Measurements from ENCODE around the gene MAN1A2. TPM values are rescaled to one million over a fixed set of nuclear protein-coding genes. Genes with fewer than 3 reads are reported as not detected.
"Not testable (repeated sequence)": the region's sequence is repeated elsewhere in the genome, so short reads cannot be mapped to it uniquely, and the experiment has no call there.

Gene MAN1A2
- 129 TPM for total RNA-seq

DNA sequence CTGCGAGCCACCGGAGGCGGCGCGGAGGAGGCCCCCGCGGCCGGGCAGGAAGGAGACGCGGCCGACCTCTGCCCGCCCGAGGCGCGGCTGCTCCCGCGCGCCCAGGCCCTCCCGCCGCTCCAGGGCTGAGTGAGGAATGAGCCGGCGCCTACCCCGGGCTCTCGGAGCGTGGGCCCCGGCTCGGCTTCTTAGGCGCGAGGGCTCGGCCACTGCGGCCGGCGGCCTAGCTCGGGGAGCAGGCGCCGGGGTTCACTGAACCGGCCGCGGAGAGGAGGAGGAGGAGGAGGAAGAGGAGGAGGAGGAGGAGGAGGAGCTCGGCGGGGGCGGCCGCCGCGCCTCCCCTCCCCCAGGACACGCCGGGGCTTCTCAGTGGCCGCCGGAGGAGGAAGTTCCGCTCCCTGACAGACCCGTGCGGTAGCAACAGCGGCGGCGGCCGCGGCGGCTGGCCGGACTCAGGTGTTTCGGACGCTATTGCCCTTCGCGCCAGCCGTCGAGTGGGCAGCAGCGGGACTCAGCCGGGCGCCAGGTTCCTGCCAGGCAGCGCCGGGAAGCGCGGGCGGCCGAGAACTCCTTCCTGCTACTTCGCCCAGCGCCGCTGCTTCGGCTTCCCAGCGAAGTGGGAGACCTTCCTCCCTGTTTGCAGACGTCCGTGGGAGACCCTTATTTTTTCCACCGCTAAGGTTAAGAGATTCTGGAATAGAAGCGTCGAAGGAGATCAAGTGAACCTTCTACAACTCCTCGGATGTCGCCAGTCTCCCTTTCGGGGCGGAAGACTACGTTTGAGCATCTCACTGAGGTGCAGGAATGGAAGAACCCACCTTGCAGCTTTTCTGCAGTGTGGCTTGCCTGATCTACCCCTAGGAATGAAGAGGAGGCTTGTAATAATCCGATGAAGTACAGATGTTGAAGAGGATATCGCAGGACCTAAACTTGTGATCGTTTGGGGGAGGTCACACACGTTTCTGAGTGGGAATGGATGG is at the start of gene MAN1A2:
MAN1A2 (plus strand) TSS at position 404 of the 980 bp plus-strand sequence. CDS start 735 bp downstream, outside the sequence.
- FAIRE-seq = no peak
- peak; percentile 72 to 82 for DNase-seq (ENCODE audit: low spot score in 2 of 2)

- no peak for DNase-seq (ENCODE audit: low spot score in 2 of 2)
- no peak for FAIRE-seq
Measured at GRCh38 chr1:117318011-117318410, 49.2 kb upstream of the MAN1A2 start.

DNA sequence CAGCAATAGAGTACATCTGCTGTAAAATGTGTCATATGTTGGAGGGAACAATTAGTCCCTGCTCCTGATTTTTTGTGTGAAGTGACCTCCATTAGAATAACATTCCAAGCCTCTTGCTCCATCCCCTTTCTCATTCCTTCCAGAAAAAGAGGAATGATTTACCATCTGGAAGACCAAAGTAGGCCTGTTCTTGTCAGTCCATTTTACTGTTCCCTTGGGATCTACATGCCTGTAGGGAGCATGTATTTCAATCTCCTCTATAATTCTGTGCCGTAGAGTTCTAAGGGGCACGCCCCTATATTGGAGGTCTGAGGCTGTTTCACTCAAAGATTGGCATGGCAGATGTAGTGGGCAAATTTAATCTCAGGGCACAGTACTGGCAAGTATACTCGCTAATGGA is 48.8 kb upstream of the MAN1A2 start:
- FAIRE-seq (no peak), DNase-seq (ENCODE audit: low spot score in 2 of 2) (no peak)

- no peak for FAIRE-seq
- DNase-seq (ENCODE audit: low spot score in 2 of 2) = no peak
Measured at GRCh38 chr1:117320515-117320914, 46.7 kb upstream of the MAN1A2 start.

GRCh38 chr1:117321680-117322609 is 45.3 kb upstream of the MAN1A2 start:
- FAIRE-seq = no peak
- no peak for DNase-seq (ENCODE audit: low spot score in 2 of 2)

DNA sequence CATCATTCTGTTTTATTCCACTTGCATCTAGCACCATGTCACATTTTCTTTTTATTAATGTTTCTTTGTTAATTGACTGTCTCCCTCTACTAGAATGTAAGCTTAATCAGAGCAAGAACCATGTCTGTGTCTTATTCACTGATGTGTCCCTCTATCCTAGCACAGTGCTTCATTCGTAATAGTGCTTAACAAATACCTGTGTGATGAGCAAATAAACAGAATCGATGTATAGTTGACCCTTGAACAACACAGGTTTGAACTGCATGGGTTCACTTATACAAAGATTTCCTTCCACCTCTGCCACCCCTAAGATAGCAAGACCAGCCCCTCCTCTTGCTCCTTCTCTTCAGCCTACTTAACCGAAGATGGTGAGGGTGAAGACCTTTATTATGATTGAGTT is 42.9 kb upstream of the MAN1A2 start:
- DNase-seq (ENCODE audit: low spot score in 2 of 2) (no peak), FAIRE-seq (no peak)

DNA sequence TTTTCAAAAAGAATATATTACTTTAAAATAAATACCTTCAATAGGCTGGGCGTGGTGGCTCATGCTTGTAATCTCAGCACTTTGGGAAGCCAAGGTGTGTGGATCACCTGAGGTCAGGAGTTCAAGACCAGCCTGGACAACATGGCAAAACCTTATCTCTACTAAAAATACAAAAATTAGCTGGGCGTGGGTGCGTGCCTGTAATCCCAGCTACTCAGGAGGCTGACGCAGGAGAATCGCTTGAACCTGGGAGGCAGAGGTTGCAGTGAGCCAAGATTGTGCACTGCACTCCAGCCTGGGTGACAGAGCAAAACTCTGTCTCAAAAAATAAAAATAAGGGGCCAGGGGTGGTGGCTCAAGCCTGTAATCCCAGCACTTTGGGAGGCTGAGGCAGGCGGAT is 41.2 kb upstream of the MAN1A2 start:
- DNase-seq (ENCODE audit: low spot score in 2 of 2); FAIRE-seq: not testable (repeated sequence)

- FAIRE-seq = no peak
- DNase-seq (ENCODE audit: low spot score in 2 of 2) = no peak
Measured at GRCh38 chr1:117327011-117327410, 40.2 kb upstream of the MAN1A2 start.

GRCh38 chr1:117335376-117336086 is 31.7 kb upstream of the MAN1A2 start:
- no peak for DNase-seq (ENCODE audit: low spot score in 2 of 2)
- FAIRE-seq = no peak

DNA sequence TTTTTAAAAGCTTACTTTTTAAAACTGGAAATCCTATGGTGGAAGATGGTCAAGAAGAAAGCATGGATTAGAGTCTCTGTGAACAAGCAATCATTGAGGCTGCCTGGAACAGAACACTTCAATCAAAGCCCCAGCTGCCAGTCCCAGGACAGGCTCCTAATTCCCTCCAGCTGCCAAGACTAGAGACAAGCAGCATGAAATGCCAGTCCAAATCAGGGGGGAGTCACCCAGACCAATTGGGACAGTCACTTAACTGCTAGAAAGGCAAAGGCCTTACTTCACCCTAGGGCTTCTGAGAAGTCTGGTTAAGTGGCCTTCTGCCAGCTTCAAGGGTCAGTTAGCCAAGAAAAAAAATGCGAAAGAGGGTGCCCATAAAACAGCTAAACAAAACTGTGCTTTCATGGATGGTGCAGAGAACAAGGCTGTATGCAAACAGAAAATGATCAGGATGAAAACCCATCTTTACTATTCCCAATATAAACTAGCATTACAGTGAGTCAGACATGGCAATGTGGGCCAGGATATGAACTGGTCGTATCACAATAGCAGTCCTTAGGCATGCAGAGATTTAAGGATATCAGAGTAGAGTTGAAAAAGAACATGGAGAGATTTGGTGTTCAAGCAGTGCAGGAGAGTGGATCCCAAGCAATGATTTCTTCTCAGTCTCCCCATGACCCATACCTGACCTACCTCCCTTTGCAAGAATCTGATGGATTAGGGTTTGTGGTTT is 31.0 kb upstream of the MAN1A2 start:
- no peak for DNase-seq (ENCODE audit: low spot score in 2 of 2)
- no peak for FAIRE-seq

DNA sequence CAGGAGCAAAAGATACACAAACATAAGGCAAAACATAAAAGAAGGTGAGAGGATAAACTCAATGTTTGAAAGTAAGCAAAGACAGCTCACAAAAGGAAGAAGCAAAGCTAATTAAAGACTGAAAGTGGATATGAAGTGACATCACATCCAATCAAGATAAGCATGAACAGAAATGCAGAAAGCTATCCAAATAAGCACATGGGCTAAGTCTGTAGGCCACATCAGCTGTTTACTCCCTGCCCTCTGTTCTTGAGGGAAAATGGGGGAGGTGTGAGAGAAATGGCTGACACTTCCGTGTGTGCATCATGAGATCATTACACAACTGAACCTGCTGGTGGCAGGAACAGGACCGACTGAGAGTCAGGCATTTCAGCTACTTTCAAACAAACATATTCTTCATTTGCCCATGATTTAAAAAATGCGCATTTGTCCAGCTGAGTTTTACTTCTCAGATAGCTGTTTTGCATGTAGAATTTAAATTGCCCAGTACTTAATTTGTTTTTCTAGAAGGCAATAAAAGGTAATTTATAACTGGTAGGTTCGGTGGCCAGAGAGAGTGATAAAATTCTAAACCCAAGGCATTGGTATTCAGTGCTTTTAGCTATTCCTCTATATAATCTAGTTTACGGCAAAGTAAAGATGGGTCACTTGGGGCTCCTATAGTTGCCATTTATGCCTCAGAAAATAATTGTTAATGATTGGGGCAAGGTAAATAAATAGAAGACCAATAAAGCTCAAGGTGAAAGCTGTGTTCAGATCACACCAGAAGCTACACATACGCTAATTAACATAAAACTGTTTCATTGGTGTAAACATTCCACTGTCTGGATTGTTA is 27.2 kb upstream of the MAN1A2 start:
- DNase-seq (ENCODE audit: low spot score in 2 of 2) (peak in 1 of 2 donors; percentile 16), FAIRE-seq (no peak)

- DNase-seq (ENCODE audit: low spot score in 2 of 2) (no peak), FAIRE-seq (no peak)
Measured at GRCh38 chr1:117341123-117341522, 26.1 kb upstream of the MAN1A2 start.

- DNase-seq (ENCODE audit: low spot score in 2 of 2) = no peak
- no peak for FAIRE-seq
Measured at GRCh38 chr1:117342397-117342796, 24.9 kb upstream of the MAN1A2 start.

DNA sequence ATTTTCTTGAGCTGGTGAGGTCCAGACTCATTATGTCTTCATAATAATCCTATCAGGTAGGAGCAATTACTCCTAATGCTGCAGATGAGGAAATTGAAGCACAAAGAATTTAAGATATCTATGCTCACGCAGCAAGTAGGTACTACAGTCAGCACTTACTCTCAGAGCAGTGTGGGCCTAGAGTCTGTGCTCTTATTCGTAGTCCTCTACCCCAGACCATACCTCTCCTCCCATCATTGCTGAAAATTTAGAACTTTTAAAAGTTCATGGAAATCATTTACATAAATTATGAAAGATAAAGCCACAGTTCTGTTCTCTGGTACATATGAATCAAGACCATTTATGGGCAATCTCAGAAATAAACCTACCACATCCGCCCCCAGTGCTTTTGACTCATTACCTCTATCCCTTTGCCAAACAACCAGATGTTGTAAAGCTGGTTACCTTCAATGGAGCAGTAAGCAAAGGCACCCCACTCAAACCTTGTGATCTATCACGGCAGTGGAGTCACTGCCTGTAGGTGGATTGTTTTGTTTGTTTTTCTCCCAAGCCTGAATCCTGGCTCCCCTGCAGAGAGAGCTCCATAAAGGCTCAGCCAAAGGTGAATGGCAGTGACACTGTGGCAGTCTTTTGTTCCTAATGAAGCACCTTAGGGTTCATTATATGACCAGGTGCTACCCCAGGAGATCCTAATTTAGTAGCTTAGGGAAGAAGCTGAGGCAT is 20.9 kb upstream of the MAN1A2 start:
- DNase-seq (ENCODE audit: low spot score in 2 of 2) = no peak
- FAIRE-seq = no peak

DNA sequence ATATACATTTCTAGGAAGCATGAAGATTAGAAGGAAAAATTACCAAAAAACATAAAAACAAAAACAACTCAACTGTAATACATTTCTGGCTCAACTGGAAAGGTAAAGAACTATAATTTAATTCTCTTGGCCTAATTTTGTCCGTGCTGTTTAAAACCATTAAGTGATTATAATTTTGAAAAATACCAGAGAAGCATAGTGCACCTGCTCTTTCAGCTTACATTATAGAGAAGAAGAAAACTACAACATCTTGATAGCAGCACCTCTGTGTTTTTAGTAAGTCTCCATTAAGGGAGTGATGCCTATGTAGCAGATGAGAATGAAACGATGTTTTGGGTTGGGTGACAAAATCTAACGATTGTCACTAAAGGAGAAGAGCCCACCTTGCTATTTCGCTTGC is 19.3 kb upstream of the MAN1A2 start:
- DNase-seq (ENCODE audit: low spot score in 2 of 2) (no peak), FAIRE-seq (no peak)

- FAIRE-seq; DNase-seq (ENCODE audit: low spot score in 2 of 2): not testable (repeated sequence)
Measured at GRCh38 chr1:117352695-117353094, 14.6 kb upstream of the MAN1A2 start.

DNA sequence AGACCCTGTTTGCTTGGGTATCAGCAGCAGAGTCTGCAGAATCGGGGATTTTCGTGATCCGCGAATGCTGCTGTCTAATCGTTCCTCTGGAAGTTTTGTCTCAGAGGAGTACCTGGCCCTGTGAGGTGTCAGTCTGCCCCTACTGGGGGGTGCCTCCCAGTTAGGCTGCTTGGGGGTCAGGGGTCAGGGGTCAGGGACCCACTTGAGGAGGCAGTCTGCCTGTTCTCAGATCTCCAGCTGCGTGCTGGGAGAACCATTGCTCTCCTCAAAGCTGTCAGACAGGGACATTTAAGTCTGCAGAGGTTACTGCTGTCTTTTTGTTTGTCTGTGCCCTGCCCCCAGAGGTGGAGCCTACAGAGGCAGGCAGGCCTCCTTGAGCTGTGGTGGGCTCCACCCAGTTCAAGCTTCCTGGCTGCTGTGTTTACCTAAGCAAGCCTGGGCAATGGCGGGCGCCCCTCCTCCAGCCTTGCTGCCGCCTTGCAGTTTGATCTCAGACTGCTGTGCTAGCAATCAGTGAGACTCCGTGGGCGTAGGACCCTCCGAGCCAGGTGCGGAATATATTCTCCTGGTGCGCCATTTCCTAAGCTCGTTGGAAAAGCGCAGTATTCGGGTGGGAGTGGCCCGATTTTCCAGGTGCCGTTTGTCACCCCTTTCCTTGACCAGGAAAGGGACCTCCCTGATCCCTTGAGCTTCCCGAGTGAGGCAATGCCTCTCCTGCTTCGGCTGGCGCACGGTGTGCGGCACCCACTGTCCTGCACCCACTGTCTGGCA is 9.2 kb upstream of the MAN1A2 start:
- DNase-seq (ENCODE audit: low spot score in 2 of 2); FAIRE-seq: not testable (repeated sequence)

DNA sequence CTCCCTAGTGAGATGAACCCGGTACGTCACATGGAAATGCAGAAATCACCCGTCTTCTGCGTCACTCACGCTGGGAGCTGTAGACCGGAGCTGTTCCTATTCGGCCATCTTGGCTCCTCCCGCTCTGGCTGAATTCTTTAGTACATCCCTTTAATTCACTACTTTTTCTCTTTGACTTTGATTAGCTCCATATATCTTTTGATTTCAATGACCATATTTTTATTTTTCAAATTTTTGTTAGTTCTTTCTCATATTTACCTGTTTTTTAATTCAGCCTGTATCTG is 8.7 kb upstream of the MAN1A2 start:
- DNase-seq (ENCODE audit: low spot score in 2 of 2); FAIRE-seq: not testable (repeated sequence)

All from frontal cortex (tissue), 4 donors.